HepG2 (cell line): ENCODE data around the gene FGF4.

Experiments used
- ASH2L ChIP-seq: fragments of 300-600, 200-600 bp; sonication (generic); IDR thresholded peaks from 2 replicates; pipeline ENCODE4 v1.7.0; 2017; ENCODE audit warnings: low read depth, mild to moderate bottlenecking, moderate library complexity, mixed read lengths, low read length; ENCODE audit not compliant: insufficient read length
- EZH2 ChIP-seq: conservative IDR thresholded peaks from 2 replicates; pipeline ENCODE4 v1.6.1; 2012; ENCODE audit warnings: mild to moderate bottlenecking, low read depth, low read length, moderate library complexity
- JUNB ChIP-seq: sonication (generic); formaldehyde crosslinking; IDR thresholded peaks from 2 replicates; pipeline ENCODE4 v1.8.0; 2022; ENCODE audit warnings: missing genetic modification reagents, mild to moderate bottlenecking, borderline replicate concordance
- RNF2 ChIP-seq: fragments of 450-650 bp; conservative IDR thresholded peaks from 2 replicates; pipeline ENCODE4 v1.6.1; 2016; ENCODE audit warnings: low read depth
- TF ChIP-seq, protein P1 (sequence below): sonication (generic); formaldehyde crosslinking; IDR thresholded peaks from 2 replicates; pipeline ENCODE4 v1.5.0; 2020; ENCODE audit warnings: mild to moderate bottlenecking, missing genetic modification reagents, moderate library complexity
- TF ChIP-seq, protein P2 (sequence below): fragments of 450-650 bp; IDR thresholded peaks from 2 replicates; pipeline ENCODE4 v1.6.1; 2016
- TF ChIP-seq, protein P3 (sequence below): sonication (generic); formaldehyde crosslinking; IDR thresholded peaks from 2 replicates; pipeline ENCODE4 v1.4.0; 2020; ENCODE audit warnings: mild to moderate bottlenecking, missing genetic modification reagents
- TF ChIP-seq, protein P4 (sequence below): sonication (generic); formaldehyde crosslinking; IDR thresholded peaks from 2 replicates; pipeline ENCODE4 v1.4.0; 2020; ENCODE audit warnings: low read depth, mild to moderate bottlenecking, missing genetic modification reagents

DNA sequence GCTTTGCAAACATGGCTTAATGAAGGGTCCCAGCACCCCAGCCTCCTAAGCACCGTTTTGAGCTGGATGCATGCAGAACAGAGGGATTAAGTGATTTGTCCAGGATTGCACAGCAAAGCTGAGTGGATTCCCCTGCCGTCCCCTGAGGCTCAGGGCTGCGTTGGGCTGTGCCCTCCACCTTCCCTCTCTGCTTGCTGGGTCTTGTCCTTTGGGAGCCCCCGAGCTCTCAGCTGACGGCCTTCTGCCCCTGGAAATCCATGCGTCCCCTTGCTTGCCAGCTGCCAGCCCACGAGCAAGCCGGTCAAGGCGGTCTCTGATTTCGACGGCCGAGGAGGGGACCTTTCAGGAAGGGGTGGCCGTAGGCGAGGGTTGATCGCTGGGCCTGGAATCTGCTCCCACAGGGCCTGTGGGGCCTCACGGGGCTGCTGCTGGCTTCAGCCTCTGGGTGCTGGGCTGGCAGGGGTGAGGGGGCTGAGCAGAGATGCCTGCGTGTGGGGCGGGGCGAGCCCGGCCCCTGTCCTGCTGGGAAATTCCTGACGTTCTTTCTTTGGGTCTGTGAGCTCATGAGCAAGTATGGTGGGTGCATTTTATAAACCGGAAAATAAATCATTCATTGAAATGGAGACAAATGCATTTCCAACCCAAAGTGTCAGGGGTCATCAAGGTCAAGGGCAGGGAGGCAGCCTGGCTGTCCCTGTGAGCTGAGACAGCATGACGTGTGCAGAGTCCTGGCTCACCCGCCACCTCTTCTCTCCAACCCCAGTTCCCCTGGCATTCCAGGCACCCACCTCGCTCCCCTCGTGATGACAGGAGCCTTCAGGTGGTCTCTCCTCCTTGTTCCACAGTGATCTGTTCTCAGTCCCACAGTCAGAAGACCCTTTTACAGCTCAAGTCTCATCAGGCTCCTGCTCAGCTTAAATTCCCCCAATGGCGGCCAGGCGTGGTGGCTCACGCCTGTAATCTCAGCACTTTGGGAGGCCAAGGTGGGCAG is 28.1 kb downstream of the FGF4 start:
- no peak for TF ChIP-seq JUNB (CRISPR knock-in tag)
- TF ChIP-seq RNF2 = no peak
- no peak for TF ChIP-seq EZH2
- no peak for TF ChIP-seq ASH2L
- TF ChIP-seq, protein P1, sequence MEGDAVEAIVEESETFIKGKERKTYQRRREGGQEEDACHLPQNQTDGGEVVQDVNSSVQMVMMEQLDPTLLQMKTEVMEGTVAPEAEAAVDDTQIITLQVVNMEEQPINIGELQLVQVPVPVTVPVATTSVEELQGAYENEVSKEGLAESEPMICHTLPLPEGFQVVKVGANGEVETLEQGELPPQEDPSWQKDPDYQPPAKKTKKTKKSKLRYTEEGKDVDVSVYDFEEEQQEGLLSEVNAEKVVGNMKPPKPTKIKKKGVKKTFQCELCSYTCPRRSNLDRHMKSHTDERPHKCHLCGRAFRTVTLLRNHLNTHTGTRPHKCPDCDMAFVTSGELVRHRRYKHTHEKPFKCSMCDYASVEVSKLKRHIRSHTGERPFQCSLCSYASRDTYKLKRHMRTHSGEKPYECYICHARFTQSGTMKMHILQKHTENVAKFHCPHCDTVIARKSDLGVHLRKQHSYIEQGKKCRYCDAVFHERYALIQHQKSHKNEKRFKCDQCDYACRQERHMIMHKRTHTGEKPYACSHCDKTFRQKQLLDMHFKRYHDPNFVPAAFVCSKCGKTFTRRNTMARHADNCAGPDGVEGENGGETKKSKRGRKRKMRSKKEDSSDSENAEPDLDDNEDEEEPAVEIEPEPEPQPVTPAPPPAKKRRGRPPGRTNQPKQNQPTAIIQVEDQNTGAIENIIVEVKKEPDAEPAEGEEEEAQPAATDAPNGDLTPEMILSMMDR (CRISPR knock-in tag) = no peak
- TF ChIP-seq, protein P2, sequence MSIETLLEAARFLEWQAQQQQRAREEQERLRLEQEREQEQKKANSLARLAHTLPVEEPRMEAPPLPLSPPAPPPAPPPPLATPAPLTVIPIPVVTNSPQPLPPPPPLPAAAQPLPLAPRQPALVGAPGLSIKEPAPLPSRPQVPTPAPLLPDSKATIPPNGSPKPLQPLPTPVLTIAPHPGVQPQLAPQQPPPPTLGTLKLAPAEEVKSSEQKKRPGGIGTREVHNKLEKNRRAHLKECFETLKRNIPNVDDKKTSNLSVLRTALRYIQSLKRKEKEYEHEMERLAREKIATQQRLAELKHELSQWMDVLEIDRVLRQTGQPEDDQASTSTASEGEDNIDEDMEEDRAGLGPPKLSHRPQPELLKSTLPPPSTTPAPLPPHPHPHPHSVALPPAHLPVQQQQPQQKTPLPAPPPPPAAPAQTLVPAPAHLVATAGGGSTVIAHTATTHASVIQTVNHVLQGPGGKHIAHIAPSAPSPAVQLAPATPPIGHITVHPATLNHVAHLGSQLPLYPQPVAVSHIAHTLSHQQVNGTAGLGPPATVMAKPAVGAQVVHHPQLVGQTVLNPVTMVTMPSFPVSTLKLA = no peak
- TF ChIP-seq, protein P3, sequence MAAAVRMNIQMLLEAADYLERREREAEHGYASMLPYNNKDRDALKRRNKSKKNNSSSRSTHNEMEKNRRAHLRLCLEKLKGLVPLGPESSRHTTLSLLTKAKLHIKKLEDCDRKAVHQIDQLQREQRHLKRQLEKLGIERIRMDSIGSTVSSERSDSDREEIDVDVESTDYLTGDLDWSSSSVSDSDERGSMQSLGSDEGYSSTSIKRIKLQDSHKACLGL (CRISPR knock-in tag) = no peak
- TF ChIP-seq, protein P4, sequence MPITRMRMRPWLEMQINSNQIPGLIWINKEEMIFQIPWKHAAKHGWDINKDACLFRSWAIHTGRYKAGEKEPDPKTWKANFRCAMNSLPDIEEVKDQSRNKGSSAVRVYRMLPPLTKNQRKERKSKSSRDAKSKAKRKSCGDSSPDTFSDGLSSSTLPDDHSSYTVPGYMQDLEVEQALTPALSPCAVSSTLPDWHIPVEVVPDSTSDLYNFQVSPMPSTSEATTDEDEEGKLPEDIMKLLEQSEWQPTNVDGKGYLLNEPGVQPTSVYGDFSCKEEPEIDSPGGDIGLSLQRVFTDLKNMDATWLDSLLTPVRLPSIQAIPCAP (CRISPR knock-in tag) = no peak
